Colonic mucosa (tissue), 4 donors: ENCODE measurements around the gene GNAO1. TPM values are rescaled to one million over a fixed set of nuclear protein-coding genes. Genes with fewer than 3 reads are reported as not detected.

ENCODE experiments used
- DNase-seq: peaks from one replicate; pipeline ENCODE4 v3.0.0-alpha.2; 2020
- H3K27ac ChIP-seq: fragments of 200-600 bp; one replicate; pipeline ENCODE4 v1.8.0; 2021
- H3K27me3 ChIP-seq: fragments of 200-600 bp; one replicate; pipeline ENCODE4 v1.8.0; 2021
- H3K36me3 ChIP-seq: fragments of 200-600 bp; one replicate; pipeline ENCODE4 v1.8.0; 2021
- H3K4me1 ChIP-seq: fragments of 200-600 bp; one replicate; pipeline ENCODE4 v1.8.0; 2021; ENCODE audit warnings: mild to moderate bottlenecking
- H3K4me3 ChIP-seq: fragments of 200-600 bp; one replicate; pipeline ENCODE4 v1.8.0; 2021
- H3K9ac ChIP-seq, 2 donors: one replicate each; pipeline ENCODE4 v1.7.0; 2013; ENCODE audit warnings: control low read depth in 2 of 2, low read depth in 2 of 2, low read length in 2 of 2
- H3K9me3 ChIP-seq: fragments of 200-600 bp; one replicate; pipeline ENCODE4 v1.8.0; 2021
- intact Hi-C: fragments of 100-400 bp; cut with DNase I; formaldehyde crosslinking; loops from one replicate; pipeline ENCODE4 v1.14.1; 2022
- total RNA-seq, 2 donors: library from RNA; stranded (reverse); fragmentation: NEBNext Ultra II Directional in 1 of 2; extraction: Animal tissue kit (Norgen Biotek cat#: 25700) in 1 of 2; gene quantifications; one replicate each; pipeline ENCODE4 v1.2.1, GENCODE V29; 2021
- TF ChIP-seq, protein P1 (sequence below): fragments of 200-600 bp; IDR thresholded peaks from one replicate; pipeline ENCODE4 v1.8.0; 2022; ENCODE audit warnings: antibody characterized with exemption, mild to moderate bottlenecking
- donor health status: healthy.
- donor health status: DM: no; HTN: no; CAD: no.
- donor health status: DM: no; HTN: no; CAD: no.

Gene GNAO1
- total RNA-seq, 2 donors from 2014 or later = 1.7 to 10.8 TPM

GRCh38 chr16:56327929-56328258 lies 136.6 kb downstream of the GNAO1 start:
- Histone ChIP-seq H3K27me3 (no peaks in the 10 kb centered on the region), H3K4me1 (no peaks in the 10 kb centered on the region), H3K27ac (no peak overlapping the region), H3K36me3 (no peaks in the 10 kb centered on the region), H3K9me3 (no peaks in the 10 kb centered on the region), H3K4me3 (no peak overlapping the region), H3K9ac (no peak overlapping the region)
- DNase-seq = no peak
- intact Hi-C loops = loop anchor here (10.0 kb wide), 1 partner anchor 283 kb away; no protein-coding TSS in a partner anchor
- TF ChIP-seq, protein P1, sequence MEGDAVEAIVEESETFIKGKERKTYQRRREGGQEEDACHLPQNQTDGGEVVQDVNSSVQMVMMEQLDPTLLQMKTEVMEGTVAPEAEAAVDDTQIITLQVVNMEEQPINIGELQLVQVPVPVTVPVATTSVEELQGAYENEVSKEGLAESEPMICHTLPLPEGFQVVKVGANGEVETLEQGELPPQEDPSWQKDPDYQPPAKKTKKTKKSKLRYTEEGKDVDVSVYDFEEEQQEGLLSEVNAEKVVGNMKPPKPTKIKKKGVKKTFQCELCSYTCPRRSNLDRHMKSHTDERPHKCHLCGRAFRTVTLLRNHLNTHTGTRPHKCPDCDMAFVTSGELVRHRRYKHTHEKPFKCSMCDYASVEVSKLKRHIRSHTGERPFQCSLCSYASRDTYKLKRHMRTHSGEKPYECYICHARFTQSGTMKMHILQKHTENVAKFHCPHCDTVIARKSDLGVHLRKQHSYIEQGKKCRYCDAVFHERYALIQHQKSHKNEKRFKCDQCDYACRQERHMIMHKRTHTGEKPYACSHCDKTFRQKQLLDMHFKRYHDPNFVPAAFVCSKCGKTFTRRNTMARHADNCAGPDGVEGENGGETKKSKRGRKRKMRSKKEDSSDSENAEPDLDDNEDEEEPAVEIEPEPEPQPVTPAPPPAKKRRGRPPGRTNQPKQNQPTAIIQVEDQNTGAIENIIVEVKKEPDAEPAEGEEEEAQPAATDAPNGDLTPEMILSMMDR = no peak

GRCh38 chr16:56328276-56329022 lies 137.2 kb downstream of the GNAO1 start:
- no peaks in the 10 kb centered on the region for H3K27me3 ChIP-seq
- H3K36me3 ChIP-seq = no peaks in the 10 kb centered on the region
- no peaks in the 10 kb centered on the region for H3K4me1 ChIP-seq
- intact Hi-C loops = loop anchor here (10.0 kb wide), 1 partner anchor 284 kb away; no protein-coding TSS in a partner anchor
- no peak for DNase-seq
- TF ChIP-seq, protein P1 = no peak
- H3K9me3 ChIP-seq = no peaks in the 10 kb centered on the region
- H3K27ac ChIP-seq = no peak overlapping the region
- H3K9ac ChIP-seq = no peak overlapping the region
- H3K4me3 ChIP-seq = no peak overlapping the region

- intact Hi-C loops = loop anchor here (10.0 kb wide), 1 partner anchor 285 kb away; no protein-coding TSS in a partner anchor
- H3K9ac ChIP-seq = no peak overlapping the region
- H3K4me1 ChIP-seq = no peaks in the 10 kb centered on the region
- H3K27ac ChIP-seq = no peak overlapping the region
- DNase-seq = no peak
- no peaks in the 10 kb centered on the region for H3K9me3 ChIP-seq
- H3K4me3 ChIP-seq = no peak overlapping the region
- no peaks in the 10 kb centered on the region for H3K27me3 ChIP-seq
- H3K36me3 ChIP-seq = no peaks in the 10 kb centered on the region
- TF ChIP-seq, protein P1 = no peak
Observed at GRCh38 chr16:56329887-56330286, 138.6 kb downstream of the GNAO1 start.

- DNase-seq = no peak
- H3K4me1 ChIP-seq = no peaks in the 10 kb centered on the region
- no peaks in the 10 kb centered on the region for H3K36me3 ChIP-seq
- TF ChIP-seq, protein P1 = no peak
- H3K27me3 ChIP-seq = no peaks in the 10 kb centered on the region
- H3K9ac ChIP-seq = no peak overlapping the region
- no peaks in the 10 kb centered on the region for H3K9me3 ChIP-seq
- intact Hi-C loops = no loop called here
- no peak overlapping the region for H3K27ac ChIP-seq
- H3K4me3 ChIP-seq = no peak overlapping the region
Observed at GRCh38 chr16:56330476-56330875, 139.2 kb downstream of the GNAO1 start.

- no peaks in the 10 kb centered on the region for H3K9me3 ChIP-seq
- H3K4me3 ChIP-seq = no peak overlapping the region
- H3K36me3 ChIP-seq = no peaks in the 10 kb centered on the region
- H3K27me3 ChIP-seq = no peaks in the 10 kb centered on the region
- TF ChIP-seq, protein P1 = no peak
- intact Hi-C loops = no loop called here
- DNase-seq = no peak
- H3K27ac ChIP-seq = no peak overlapping the region
- H3K4me1 ChIP-seq = no peaks in the 10 kb centered on the region
- H3K9ac ChIP-seq = no peak overlapping the region
Observed at GRCh38 chr16:56331399-56331798, 140.1 kb downstream of the GNAO1 start.
